Measurements from ENCODE around the gene ROBO1. TPM values are rescaled to one million over a fixed set of nuclear protein-coding genes. Genes with fewer than 3 reads are reported as not detected.

Gene ROBO1
- total RNA-seq, 4 donors from 2014 or later = 8.6 to 26.3 (median 16.6) TPM

DNA sequence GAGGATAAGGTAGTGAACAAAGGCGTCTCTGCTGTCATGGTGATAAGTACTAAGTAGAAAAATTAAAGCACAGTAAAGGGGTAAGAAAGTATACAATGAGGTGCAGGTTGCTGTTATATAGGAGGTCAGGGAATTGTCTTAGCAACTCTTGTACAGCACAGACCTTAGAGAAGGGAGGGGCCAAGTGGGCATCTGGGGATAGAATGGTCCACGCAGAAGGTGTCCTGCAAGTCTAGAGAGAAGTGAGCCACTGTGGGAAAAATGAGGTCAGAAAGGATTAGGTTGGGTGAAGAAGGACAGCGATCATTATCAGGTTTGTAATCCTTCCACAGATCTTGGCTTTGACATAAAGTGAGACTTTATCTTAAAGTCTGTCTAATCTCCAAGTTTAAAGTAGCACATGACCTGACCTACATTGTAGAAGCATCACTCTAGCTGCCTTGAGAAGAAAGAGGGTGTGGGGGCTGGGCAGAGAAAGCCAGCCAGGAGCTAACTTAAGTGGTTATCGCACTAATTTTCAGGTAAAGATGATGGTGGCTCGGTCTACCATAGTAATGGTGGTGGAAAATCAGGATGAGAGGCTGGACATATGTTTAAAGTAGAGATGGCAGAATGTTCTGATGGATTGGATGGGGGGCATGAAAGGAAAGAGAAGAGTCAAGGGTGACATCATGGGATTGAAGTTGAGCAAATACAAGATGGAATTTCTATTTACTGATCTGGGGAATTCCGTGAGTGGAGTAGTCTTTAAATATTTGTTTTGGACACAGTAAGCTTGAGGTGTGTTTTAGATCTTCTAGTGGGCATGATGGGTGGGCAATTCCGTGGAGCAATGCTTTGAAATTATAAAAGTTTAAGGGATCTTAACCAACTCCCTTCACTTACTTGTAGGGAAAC is 919.2 kb downstream of the ROBO1 start:
- DNase-seq = no peak
- intact Hi-C loops (cut with DNase I) = no loop called here
- 83 to 84% methylated on average over 7 of the region's 7 CpGs for WGBS, 2 donors

GRCh38 chr3:78847603-78848002 is 920.2 kb downstream of the ROBO1 start:
- DNase-seq = no peak
- no peak overlapping the region for H3K27ac ChIP-seq
- WGBS, 2 donors = 84 to 90% methylated on average over 3 of the region's 3 CpGs
- H3K9me3 ChIP-seq = no peaks in the 10 kb centered on the region
- H3K4me3 ChIP-seq (replicated peaks in 1 of 3) = no peak overlapping the region
- intact Hi-C loops (cut with DNase I) = no loop called here
- H3K4me1 ChIP-seq = no peaks in the 10 kb centered on the region
- TF ChIP-seq CTCF (IDR thresholded peaks at IDR 0.05) (no peak), POLR2A (IDR thresholded peaks at IDR 0.05) (no peak)
- H3K27me3 ChIP-seq = no peaks in the 10 kb centered on the region
- no peaks in the 10 kb centered on the region for H3K36me3 ChIP-seq

More for the DNA sequence above, 919.2 kb downstream of the ROBO1 start:
- Histone ChIP-seq H3K27ac (no peak overlapping the region), H3K36me3 (no peaks in the 10 kb centered on the region), H3K4me3 (replicated peaks in 1 of 3) (no peak overlapping the region), H3K9me3 (no peaks in the 10 kb centered on the region), H3K4me1 (no peaks in the 10 kb centered on the region), H3K27me3 (no peaks in the 10 kb centered on the region)
- TF ChIP-seq CTCF (IDR thresholded peaks at IDR 0.05) = no peak
- no peak for TF ChIP-seq POLR2A (IDR thresholded peaks at IDR 0.05)

DNA sequence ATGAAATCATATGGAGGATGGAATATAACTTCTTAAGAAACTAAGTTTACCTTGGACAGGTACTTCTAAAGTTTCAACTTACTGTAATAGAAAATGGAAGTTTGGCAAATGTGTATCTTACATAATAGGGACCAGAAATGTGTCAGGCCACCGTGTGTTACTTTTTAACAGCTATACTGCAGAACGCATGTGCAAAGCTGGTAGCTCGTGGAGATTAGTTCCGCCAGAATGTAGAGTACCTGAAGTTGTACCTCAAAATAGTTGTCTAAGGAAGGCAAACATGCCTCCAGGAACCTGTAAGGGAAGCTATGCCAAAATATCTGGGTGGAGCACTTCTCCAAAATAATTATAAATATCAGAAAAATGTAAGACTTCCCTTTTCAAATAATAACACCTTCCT is 920.6 kb downstream of the ROBO1 start:
- H3K27ac ChIP-seq = no peak overlapping the region
- intact Hi-C loops (cut with DNase I) = no loop called here
- H3K9me3 ChIP-seq = no peaks in the 10 kb centered on the region
- no peaks in the 10 kb centered on the region for H3K4me1 ChIP-seq
- TF ChIP-seq CTCF (IDR thresholded peaks at IDR 0.05) (no peak), POLR2A (IDR thresholded peaks at IDR 0.05) (no peak)
- H3K27me3 ChIP-seq = no peaks in the 10 kb centered on the region
- WGBS, 2 donors = 75 to 88% methylated on average over 4 of the region's 4 CpGs
- H3K36me3 ChIP-seq = no peaks in the 10 kb centered on the region
- DNase-seq = no peak
- H3K4me3 ChIP-seq (replicated peaks in 1 of 3) = no peak overlapping the region

GRCh38 chr3:78846718-78847117 is 921.1 kb downstream of the ROBO1 start:
- WGBS, 2 donors = 48 to 73% methylated on average over 3 of the region's 3 CpGs
- Histone ChIP-seq H3K4me1 (no peaks in the 10 kb centered on the region), H3K27me3 (no peaks in the 10 kb centered on the region), H3K27ac (no peak overlapping the region), H3K4me3 (replicated peaks in 1 of 3) (no peak overlapping the region), H3K36me3 (no peaks in the 10 kb centered on the region), H3K9me3 (no peaks in the 10 kb centered on the region)
- intact Hi-C loops (cut with DNase I) = no loop called here
- TF ChIP-seq POLR2A (IDR thresholded peaks at IDR 0.05) (no peak), CTCF (IDR thresholded peaks at IDR 0.05) (no peak)
- DNase-seq = no peak

- TF ChIP-seq CTCF (IDR thresholded peaks at IDR 0.05) = no peak
- TF ChIP-seq POLR2A (IDR thresholded peaks at IDR 0.05) = no peak
- intact Hi-C loops (cut with DNase I) = no loop called here
- no peak overlapping the region for H3K4me3 ChIP-seq (replicated peaks in 1 of 3)
- H3K9me3 ChIP-seq = no peaks in the 10 kb centered on the region
- no peak for DNase-seq
- no peaks in the 10 kb centered on the region for H3K27me3 ChIP-seq
- no peaks in the 10 kb centered on the region for H3K4me1 ChIP-seq
- H3K27ac ChIP-seq = no peak overlapping the region
- 79 to 88% methylated on average over 3 of the region's 3 CpGs for WGBS, 2 donors
- no peaks in the 10 kb centered on the region for H3K36me3 ChIP-seq
These were observed 922.2 kb downstream of the ROBO1 start for GRCh38 chr3:78845605-78846004.

Measured in thyroid gland (tissue), 4 donors.